GM10266 (cell line): ENCODE data around the gene ATF6B.
"Not testable (repeated sequence)": the region's sequence is repeated elsewhere in the genome, so short reads cannot be mapped to it uniquely, and the experiment has no call there.

ENCODE experiments used
- DNase-seq: peaks from one replicate; pipeline ENCODE4 v3.0.0; 2012; ENCODE audit errors: extremely low spot score
- CTCF ChIP-seq: IDR thresholded peaks from 2 replicates; pipeline ENCODE4 v1.5.1; 2012; ENCODE audit warnings: mild to moderate bottlenecking, low read depth; ENCODE audit not compliant: control insufficient read depth, insufficient read depth; ENCODE audit errors: missing control alignments

Gene ATF6B

GRCh38 chr6:32109765-32110160, 18.3 kb downstream of the ATF6B start:
- DNase-seq: no peak
- no peak for TF ChIP-seq CTCF

- no peak for TF ChIP-seq CTCF
Observed at GRCh38 chr6:32109114-32109764, 18.8 kb downstream of the ATF6B start, which contains the start of gene TNXB. Gene TNXB, minus strand, starts transcription at chr6:32109338. Its CDS starts 11,140 bp downstream, at chr6:32098198.

GRCh38 chr6:32108727-32109113, 19.3 kb downstream of the ATF6B start:
- TF ChIP-seq CTCF: no peak
- DNase-seq: no peak

More at GRCh38 chr6:32109114-32109764, 18.8 kb downstream of the ATF6B start, which contains the start of gene TNXB:
- DNase-seq: no peak

GRCh38 chr6:32108094-32108627, 19.9 kb downstream of the ATF6B start:
- no peak for TF ChIP-seq CTCF
- no peak for DNase-seq

- no peak for DNase-seq
- TF ChIP-seq CTCF: no peak
Observed at GRCh38 chr6:32107406-32107805, 20.6 kb downstream of the ATF6B start.

GRCh38 chr6:32105433-32105832, 22.6 kb downstream of the ATF6B start:
- DNase-seq: no peak
- TF ChIP-seq CTCF: no peak

- no peak for DNase-seq
- TF ChIP-seq CTCF: no peak
Observed at GRCh38 chr6:32102255-32102654, 25.8 kb downstream of the ATF6B start.

- DNase-seq: not testable (repeated sequence)
Observed at GRCh38 chr6:32100251-32100650, 27.8 kb downstream of the ATF6B start.
